ENCODE data around the gene RALGPS2. TPM values are rescaled to one million over a fixed set of nuclear protein-coding genes. Genes with fewer than 3 reads are reported as not detected.

The RALGPS2 gene
- total RNA-seq, 1 experiment from 2014 or later, result 38.0 TPM

- Mint-ChIP-seq H3K9me3 (no peaks in the 10 kb centered on the region), H3K27ac (no peak overlapping the region)
- CTCF ChIA-PET, result interaction anchor here (0.7 kb wide), 1 partner anchor 82 kb away, joined by 3 read pairs; no protein-coding TSS in a partner anchor
Observed at GRCh38 chr1:178690496-178690895, 34.5 kb upstream of the RALGPS2 start.

More at GRCh38 chr1:178690496-178690895, 34.5 kb upstream of the RALGPS2 start:
- H3K36me3 Mint-ChIP-seq, result no peaks in the 10 kb centered on the region
- no peak for DNase-seq (ENCODE audit: low spot score)
- H3K4me1 Mint-ChIP-seq, result peaks cover 11% of the 10 kb centered on the region
- ATAC-seq, result no peak
- POLR2A ChIA-PET, result no interaction called here
- H3K27me3 Mint-ChIP-seq (ENCODE audit: low read depth), result no peaks in the 10 kb centered on the region; the same call in 1 of the 2 replicates
- TF ChIP-seq ZNF512 (CRISPR knock-in tag; IDR thresholded peaks at IDR 0.05; ENCODE audit: borderline replicate concordance) (no peak), SP1 (CRISPR knock-in tag; conservative IDR thresholded peaks at IDR 0.05) (no peak), ZNF138 (CRISPR knock-in tag; conservative IDR thresholded peaks at IDR 0.05) (no peak), ZMAT4 (CRISPR knock-in tag; IDR thresholded peaks at IDR 0.05) (no peak), NR1H2 (CRISPR knock-in tag; IDR thresholded peaks at IDR 0.05) (no peak), FOXP4 (CRISPR knock-in tag; IDR thresholded peaks at IDR 0.05) (no peak)
- TF ChIP-seq, protein P1, sequence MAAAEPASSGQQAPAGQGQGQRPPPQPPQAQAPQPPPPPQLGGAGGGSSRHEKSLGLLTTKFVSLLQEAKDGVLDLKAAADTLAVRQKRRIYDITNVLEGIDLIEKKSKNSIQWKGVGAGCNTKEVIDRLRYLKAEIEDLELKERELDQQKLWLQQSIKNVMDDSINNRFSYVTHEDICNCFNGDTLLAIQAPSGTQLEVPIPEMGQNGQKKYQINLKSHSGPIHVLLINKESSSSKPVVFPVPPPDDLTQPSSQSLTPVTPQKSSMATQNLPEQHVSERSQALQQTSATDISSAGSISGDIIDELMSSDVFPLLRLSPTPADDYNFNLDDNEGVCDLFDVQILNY (CRISPR knock-in tag; IDR thresholded peaks at IDR 0.05), result no peak
- TF ChIP-seq, protein P2, sequence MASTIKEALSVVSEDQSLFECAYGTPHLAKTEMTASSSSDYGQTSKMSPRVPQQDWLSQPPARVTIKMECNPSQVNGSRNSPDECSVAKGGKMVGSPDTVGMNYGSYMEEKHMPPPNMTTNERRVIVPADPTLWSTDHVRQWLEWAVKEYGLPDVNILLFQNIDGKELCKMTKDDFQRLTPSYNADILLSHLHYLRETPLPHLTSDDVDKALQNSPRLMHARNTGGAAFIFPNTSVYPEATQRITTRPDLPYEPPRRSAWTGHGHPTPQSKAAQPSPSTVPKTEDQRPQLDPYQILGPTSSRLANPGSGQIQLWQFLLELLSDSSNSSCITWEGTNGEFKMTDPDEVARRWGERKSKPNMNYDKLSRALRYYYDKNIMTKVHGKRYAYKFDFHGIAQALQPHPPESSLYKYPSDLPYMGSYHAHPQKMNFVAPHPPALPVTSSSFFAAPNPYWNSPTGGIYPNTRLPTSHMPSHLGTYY (CRISPR knock-in tag; IDR thresholded peaks at IDR 0.05), result no peak
- TF ChIP-seq, protein P3, sequence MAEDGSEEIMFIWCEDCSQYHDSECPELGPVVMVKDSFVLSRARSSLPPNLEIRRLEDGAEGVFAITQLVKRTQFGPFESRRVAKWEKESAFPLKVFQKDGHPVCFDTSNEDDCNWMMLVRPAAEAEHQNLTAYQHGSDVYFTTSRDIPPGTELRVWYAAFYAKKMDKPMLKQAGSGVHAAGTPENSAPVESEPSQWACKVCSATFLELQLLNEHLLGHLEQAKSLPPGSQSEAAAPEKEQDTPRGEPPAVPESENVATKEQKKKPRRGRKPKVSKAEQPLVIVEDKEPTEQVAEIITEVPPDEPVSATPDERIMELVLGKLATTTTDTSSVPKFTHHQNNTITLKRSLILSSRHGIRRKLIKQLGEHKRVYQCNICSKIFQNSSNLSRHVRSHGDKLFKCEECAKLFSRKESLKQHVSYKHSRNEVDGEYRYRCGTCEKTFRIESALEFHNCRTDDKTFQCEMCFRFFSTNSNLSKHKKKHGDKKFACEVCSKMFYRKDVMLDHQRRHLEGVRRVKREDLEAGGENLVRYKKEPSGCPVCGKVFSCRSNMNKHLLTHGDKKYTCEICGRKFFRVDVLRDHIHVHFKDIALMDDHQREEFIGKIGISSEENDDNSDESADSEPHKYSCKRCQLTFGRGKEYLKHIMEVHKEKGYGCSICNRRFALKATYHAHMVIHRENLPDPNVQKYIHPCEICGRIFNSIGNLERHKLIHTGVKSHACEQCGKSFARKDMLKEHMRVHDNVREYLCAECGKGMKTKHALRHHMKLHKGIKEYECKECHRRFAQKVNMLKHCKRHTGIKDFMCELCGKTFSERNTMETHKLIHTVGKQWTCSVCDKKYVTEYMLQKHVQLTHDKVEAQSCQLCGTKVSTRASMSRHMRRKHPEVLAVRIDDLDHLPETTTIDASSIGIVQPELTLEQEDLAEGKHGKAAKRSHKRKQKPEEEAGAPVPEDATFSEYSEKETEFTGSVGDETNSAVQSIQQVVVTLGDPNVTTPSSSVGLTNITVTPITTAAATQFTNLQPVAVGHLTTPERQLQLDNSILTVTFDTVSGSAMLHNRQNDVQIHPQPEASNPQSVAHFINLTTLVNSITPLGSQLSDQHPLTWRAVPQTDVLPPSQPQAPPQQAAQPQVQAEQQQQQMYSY (CRISPR knock-in tag; IDR thresholded peaks at IDR 0.05), result no peak
- H3K4me3 Mint-ChIP-seq, result no peak overlapping the region

Data from WTC11 (cell line).